Activated B cell treated with CpG ODN at 0.5 μM for 24 hours (primary cell): Measurements from ENCODE around the gene CAP1. TPM values are rescaled to one million over a fixed set of nuclear protein-coding genes. Genes with fewer than 3 reads are reported as not detected.

ENCODE experiments used
- ATAC-seq: fragments of 200-7000 bp; cut with Tn5 transposase; one replicate; pipeline ENCODE4 v1.10.0; 2021; ENCODE audit warnings: low read depth, mild to moderate bottlenecking, moderate library complexity
- CTCF ChIA-PET: fragments of 350-600 bp; sonication (Branson Sonifier 250); formaldehyde crosslinking; loops from one replicate; lab custom pipeline; 2021; ENCODE audit warnings: antibody characterized with exemption; lab: Charles Lee
- POLR2A ChIA-PET: fragments of 350-600 bp; sonication (Branson Sonifier 250); formaldehyde crosslinking; loops from one replicate; lab custom pipeline; 2021; ENCODE audit warnings: antibody characterized with exemption; lab: Charles Lee
- DNase-seq: peaks from one replicate; pipeline ENCODE4 v3.0.0; 2022
- H3K27ac Mint-ChIP-seq: one replicate; pipeline ENCODE4 v1.8.0; 2020; ENCODE audit warnings: mixed read lengths
- H3K27me3 Mint-ChIP-seq: one replicate; pipeline ENCODE4 v1.8.0; 2021; ENCODE audit warnings: mixed read lengths
- H3K36me3 Mint-ChIP-seq: one replicate; pipeline ENCODE4 v1.8.0; 2021; ENCODE audit warnings: low read depth, mixed read lengths
- H3K4me1 Mint-ChIP-seq: one replicate; pipeline ENCODE4 v1.8.0; 2021; ENCODE audit warnings: mixed read lengths
- H3K4me3 Mint-ChIP-seq: one replicate; pipeline ENCODE4 v1.8.0; 2020; ENCODE audit warnings: mild to moderate bottlenecking, mixed read lengths
- H3K9me3 Mint-ChIP-seq: one replicate; pipeline ENCODE4 v1.8.0; 2020; ENCODE audit warnings: mixed read lengths
- CTCF ChIP-seq: fragments of 200-600 bp; IDR thresholded peaks from one replicate; pipeline ENCODE4 v1.8.0; 2022; ENCODE audit warnings: antibody characterized with exemption, mild to moderate bottlenecking
- intact Hi-C: fragments of 100-400 bp; cut with micrococcal nuclease; formaldehyde crosslinking; loops from one replicate; pipeline ENCODE4 v1.15.1; 2024
- total RNA-seq: library from RNA; stranded (reverse); gene quantifications from 2 replicates; pipeline ENCODE4 v1.2.3, GENCODE V29; 2022

The CAP1 gene
- total RNA-seq = 410 and 411 TPM in 2 replicates

DNA sequence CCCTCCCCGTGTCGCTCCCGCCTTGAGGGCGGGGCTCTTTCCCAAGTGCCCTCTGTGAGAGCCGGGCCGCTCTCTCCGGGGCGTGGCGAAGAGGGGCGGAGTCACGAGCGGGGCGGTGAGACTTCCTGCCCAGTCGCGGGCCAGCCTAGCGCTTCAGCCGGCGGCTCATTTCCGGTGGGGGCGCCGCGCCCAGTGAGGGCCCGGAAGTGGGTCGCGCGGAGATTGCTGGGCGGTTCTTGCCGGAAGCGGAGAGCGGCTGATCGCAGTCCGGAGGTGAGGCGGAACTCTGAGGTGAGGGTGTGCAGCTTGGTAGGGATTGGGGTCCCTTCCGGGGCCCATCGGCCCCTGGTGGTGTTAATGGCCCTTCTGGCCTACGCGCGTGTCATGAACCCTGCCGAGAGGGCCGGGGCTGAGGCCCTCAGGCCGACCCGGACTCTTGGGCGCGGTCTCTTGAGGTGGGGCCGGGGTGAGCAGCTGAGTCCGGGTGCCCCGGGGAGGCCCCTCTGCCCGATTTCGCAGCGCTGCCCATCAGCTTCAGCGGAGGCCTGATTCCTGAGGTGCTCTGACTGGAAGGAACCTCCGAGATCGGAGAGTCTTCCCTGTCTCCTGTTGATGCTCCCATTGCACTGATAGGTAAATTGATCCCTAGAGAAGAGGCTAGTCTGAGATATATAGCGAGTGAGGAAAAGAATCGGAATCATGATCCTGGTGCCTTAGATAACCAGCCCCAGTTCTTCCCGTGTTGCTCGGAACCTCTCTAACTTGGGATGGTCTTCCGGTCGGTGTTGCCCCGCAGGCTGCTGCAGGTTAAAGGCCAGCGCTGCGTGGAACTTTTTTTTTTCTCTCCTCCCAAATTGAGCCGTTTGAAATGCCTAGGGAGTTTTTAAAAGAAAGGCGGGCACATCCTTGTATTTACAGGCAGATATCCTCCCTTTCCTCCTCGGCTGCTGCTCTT, at the start of gene CAP1:
TSS of gene CAP1 (plus strand) at position 219 of the 955 bp plus-strand sequence. CDS start 18,618 bp downstream, outside the sequence.
- peak; percentile 100 for DNase-seq
- peak; percentile 85 for ATAC-seq
- Mint-ChIP-seq H3K36me3 (peaks cover 38% of the 10 kb centered on the region), H3K4me1 (peaks cover 78% of the 10 kb centered on the region), H3K4me3 (peak within 1 kb of the TSS; percentile 98), H3K27ac (peak within 1 kb of the TSS; percentile 94), H3K9me3 (no peaks in the 10 kb centered on the region), H3K27me3 (no peaks in the 10 kb centered on the region)
- intact Hi-C loops = loop anchor here (1.0 to 5.0 kb wide), 5 partner anchors 38 to 352 kb away; partner anchors contain the start of genes MFSD2A and ZMPSTE24
- POLR2A ChIA-PET = interaction anchor here (0.6 to 4.4 kb wide), 29 partner anchors 9 to 651 kb away, joined by 3 to 90 read pairs (median 4); partner anchors contain the start of genes MFSD2A, NFYC, PPT1 and ZMPSTE24
- CTCF ChIA-PET = interaction anchor here (1.0 to 2.1 kb wide), 4 partner anchors 37 to 138 kb away, joined by 3 to 11 read pairs (median 4); no protein-coding TSS in a partner anchor
- no peak for TF ChIP-seq CTCF

- H3K4me3 Mint-ChIP-seq = no peak overlapping the region
- no peaks in the 10 kb centered on the region for H3K27me3 Mint-ChIP-seq
- TF ChIP-seq CTCF = no peak
- CTCF ChIA-PET = interaction anchor here (1.0 kb wide), 1 partner anchor 40 kb away, joined by 3 read pairs; no protein-coding TSS in a partner anchor
- no peaks in the 10 kb centered on the region for H3K36me3 Mint-ChIP-seq
- H3K27ac Mint-ChIP-seq = no peak overlapping the region
- intact Hi-C loops = no loop called here
- peaks cover 23% of the 10 kb centered on the region for H3K4me1 Mint-ChIP-seq
- no peaks in the 10 kb centered on the region for H3K9me3 Mint-ChIP-seq
- ATAC-seq (no peak), DNase-seq (no peak)
- POLR2A ChIA-PET = no interaction called here
Observed at GRCh38 chr1:39992234-39992633, 48.3 kb upstream of the CAP1 start.

DNA sequence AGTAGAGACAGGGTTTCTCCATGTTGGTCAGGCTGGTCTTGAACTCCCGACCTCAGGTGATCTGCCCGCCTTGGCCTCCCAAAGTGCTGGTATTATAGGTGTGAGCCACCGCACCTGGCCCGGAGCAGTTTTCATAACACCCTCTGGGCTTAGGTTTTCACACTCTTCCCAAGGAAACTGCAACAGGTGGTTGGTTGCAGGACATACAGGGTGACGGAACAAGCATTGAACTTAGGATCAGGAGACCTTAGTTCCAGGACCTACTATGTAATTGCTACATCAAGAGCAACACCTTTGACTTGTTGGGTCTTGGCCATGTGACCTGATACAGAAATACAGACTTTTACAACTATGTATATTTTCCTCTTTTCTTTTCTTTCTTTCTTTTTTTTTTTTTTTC, 47.6 kb upstream of the CAP1 start:
- no peak for TF ChIP-seq CTCF
- Mint-ChIP-seq H3K9me3 (no peaks in the 10 kb centered on the region), H3K4me1 (peaks cover 23% of the 10 kb centered on the region), H3K36me3 (no peaks in the 10 kb centered on the region), H3K4me3 (no peak overlapping the region), H3K27me3 (no peaks in the 10 kb centered on the region), H3K27ac (no peak overlapping the region)
- DNase-seq (no peak), ATAC-seq (no peak)
- POLR2A ChIA-PET = interaction anchor here (0.7 to 1.1 kb wide), 2 partner anchors 9 to 178 kb away, joined by 6 to 8 read pairs; no protein-coding TSS in a partner anchor
- intact Hi-C loops = no loop called here
- CTCF ChIA-PET = interaction anchor here (1.0 kb wide), 1 partner anchor 40 kb away, joined by 3 read pairs; no protein-coding TSS in a partner anchor

- intact Hi-C loops = no loop called here
- Mint-ChIP-seq H3K4me1 (peaks cover 27% of the 10 kb centered on the region), H3K4me3 (peak overlapping the region; percentile 1), H3K9me3 (no peaks in the 10 kb centered on the region), H3K36me3 (no peaks in the 10 kb centered on the region), H3K27me3 (no peaks in the 10 kb centered on the region), H3K27ac (peak overlapping the region; percentile 77)
- POLR2A ChIA-PET = interaction anchor here (1.5 kb wide), 1 partner anchor 28 kb away, joined by 4 read pairs; no protein-coding TSS in a partner anchor
- CTCF ChIA-PET = interaction anchor here (0.9 to 1.2 kb wide), 3 partner anchors 37 to 76 kb away, joined by 3 to 7 read pairs (median 5); no protein-coding TSS in a partner anchor
- ATAC-seq = peak; percentile 96
- no peak for TF ChIP-seq CTCF
- DNase-seq = no peak
Observed at GRCh38 chr1:39995973-39996393, 44.5 kb upstream of the CAP1 start.
